Uterus (tissue), 2 donors: ENCODE measurements around the gene MAP2K2.

Experiments
- CTCF ChIP-seq, 4 experiments: fragments of 200-600 bp in 2 of 4; fragments of 450-650 bp in 2 of 4; sonication (generic) in 2 of 4; IDR thresholded peaks; one replicate each; pipeline ENCODE4 v1.5.1; 2016 to 2019; ENCODE audit warnings: antibody characterized with exemption in 4 of 4, mild to moderate bottlenecking in 2 of 4, moderate library complexity in 1 of 4
- POLR2A ChIP-seq, 2 donors: fragments of 450-650 bp; IDR thresholded peaks; one replicate each; pipeline ENCODE4 v1.6.1; 2016; ENCODE audit warnings: antibody characterized with exemption in 2 of 2, mild to moderate bottlenecking in 1 of 2, moderate library complexity in 1 of 2

GRCh38 chr19:4097501-4097900, 26.4 kb downstream of the MAP2K2 start:
- TF ChIP-seq CTCF (IDR thresholded peaks at IDR 0.05): no peak
- TF ChIP-seq POLR2A (IDR thresholded peaks at IDR 0.05): no peak
